ENCODE measurements around the gene SLC27A5.
A peak's percentile ranks its signal among the peaks of the same experiment; 100 is the strongest.
"Not testable (repeated sequence)": the region's sequence is repeated elsewhere in the genome, so short reads cannot be mapped to it uniquely, and the experiment has no call there.

The SLC27A5 gene

DNA sequence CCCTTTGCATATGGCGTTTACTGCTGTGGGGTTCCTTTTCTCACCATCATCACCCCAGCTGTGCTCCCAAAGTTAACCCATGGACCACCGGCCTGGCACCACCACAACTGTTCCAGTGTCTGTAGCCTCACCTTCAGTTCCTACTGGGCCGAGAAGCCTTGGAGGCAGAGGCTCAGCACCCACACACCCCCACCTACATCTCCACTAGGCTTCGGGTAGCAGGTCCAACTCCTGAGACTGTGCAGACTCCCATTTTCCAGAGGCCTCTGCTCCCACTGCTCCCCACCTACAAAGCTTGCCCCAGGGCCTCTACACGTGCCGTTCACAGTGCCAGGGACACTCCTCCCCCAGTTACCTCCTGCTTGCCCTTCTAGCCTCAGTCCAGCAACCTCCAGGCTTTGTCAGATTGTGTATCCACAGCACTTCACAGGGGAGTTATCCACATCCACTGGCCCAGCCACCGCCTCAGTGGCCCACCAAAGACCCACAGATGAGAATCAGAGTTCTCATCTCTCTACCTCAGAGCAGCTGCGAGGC lies 14.1 kb downstream of the SLC27A5 start:
- DNase-seq (ENCODE audit: low read depth) = no peak

DNA sequence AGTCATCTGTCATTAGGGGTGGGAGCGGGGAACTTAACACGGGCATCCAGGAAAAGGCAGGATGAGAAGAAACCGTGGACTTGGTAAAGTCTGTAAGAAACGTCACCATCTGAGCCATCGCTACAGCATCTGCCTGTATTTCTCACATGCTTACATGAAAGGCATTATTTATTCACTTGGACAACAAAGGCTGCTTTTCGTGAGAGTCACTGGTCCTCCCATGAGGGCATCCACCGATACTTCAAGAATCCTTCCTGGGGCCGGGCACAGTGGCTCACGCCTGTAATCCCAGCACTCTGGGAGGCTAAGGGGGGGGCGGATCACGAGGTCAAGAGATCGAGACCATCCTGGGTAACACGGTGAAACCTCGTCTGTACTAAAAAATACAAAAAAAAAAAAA lies 19.5 kb downstream of the SLC27A5 start:
- no peak for DNase-seq (ENCODE audit: low read depth)

DNA sequence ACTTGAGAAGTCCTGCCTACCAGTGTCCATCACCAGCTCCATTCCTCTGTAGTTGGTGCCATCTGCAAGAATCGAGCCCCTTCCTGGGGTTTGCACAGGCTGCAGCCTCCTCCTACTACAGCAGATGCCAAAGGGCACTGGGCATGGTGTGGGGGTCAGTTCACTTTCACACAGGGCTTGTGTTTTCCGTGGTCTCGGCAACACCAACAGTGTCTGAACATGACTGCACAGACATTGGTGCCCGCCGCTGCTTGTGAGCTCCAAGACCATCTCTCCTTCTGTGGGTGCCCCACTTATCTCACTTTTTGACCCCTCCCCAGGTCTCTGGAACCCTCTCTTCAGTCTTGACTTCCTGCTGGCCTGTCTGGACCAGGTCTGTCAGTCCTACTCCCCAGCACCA lies 20.4 kb downstream of the SLC27A5 start:
- no peak for DNase-seq (ENCODE audit: low read depth)

DNA sequence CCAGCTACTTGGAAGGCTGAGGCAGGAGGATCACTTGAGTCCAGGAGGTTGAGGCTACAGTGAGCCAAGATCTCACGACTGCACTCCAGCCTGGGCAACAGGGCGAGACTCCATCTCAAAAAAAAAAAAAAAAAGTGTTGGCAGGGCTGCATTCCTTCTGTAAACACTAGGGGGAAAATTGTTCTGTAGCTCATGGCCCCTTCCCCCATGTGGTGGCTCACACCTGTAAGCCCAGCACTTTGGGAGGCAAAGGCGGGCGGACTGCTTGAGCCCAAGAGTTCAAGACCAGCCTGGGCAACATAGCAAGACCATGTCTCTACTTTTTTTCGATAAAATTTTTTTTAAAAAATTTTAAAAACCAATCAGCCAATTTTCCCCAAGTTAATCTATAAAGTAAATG lies 27.4 kb downstream of the SLC27A5 start:
- not testable (repeated sequence) for DNase-seq (ENCODE audit: low read depth)

DNA sequence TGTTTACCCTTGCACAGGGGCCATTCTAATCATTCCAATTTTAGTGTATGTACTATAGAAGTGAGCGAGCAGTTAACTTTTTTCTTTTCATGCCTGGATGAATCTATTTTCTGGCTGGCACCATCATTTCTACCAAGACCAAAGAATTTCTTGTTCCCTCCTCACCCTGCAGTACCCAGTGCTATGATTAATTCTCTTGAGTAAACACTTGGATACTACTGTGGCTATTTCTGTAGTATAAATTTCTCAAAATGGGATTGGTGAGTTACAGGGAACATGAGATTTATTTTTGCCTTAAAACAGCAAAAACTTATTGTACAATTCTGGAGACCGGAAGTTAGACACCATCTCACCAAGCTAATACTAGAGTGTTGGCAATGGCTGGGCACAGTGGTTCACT lies 28.0 kb downstream of the SLC27A5 start:
- DNase-seq (ENCODE audit: low read depth) = no peak

DNA sequence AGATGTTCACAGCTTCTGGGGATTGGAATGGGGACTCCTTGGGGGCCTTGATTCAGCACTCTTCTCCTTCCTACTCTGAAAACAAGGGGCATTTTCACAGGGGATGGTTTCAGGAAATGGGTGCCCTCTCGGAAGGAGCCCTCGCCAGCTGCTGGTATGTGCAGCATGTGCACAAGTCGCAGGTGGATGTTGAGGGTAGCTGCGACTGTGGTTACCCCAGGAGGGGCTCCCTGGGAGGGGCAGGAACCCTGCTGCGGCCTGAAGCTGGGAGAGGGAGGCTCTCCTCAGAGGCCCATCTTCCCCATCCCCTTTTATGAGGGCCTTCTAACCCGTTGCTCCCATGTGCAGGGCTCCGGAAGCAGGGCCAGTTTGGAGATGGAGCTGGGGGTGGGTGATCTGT lies 29.4 kb downstream of the SLC27A5 start:
- DNase-seq (ENCODE audit: low read depth) = no peak

DNA sequence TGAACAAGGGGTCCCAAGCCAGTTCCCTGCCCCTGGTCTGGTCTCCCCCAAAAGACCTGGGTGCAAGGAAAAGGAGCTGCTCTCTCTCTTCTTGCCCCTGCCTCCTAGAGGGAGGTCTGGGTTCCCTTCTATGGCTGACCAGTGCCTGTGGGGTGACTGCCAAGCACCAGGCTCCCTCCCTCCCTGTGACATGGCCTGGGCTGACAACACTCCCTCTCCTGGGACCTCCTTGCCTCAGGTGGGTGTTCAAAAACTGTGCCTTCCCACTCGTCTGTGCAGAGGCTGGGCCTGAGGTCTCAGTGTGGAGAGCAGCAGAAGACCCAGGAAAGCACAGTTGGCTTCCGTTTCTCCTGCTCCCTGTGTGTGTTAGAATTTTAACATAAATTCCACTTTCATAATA lies 31.0 kb downstream of the SLC27A5 start:
- no peak for DNase-seq (ENCODE audit: low read depth)

DNA sequence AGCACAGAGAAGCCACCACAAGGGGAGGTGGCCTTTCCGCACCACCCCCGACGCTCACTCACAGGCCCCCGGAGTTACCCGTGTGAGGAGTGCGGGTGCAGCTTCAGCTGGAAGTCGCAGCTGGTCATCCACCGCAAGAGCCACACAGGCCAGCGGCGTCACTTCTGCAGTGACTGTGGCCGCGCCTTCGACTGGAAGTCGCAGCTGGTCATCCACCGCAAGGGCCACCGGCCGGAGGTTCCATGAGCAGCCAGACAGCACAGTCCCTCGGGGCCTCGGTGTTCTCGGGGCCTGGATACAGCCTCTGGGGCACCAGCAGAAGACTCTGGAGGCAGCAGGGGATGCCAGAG lies 31.3 kb downstream of the SLC27A5 start:
- DNase-seq (ENCODE audit: low read depth) = no peak

DNA sequence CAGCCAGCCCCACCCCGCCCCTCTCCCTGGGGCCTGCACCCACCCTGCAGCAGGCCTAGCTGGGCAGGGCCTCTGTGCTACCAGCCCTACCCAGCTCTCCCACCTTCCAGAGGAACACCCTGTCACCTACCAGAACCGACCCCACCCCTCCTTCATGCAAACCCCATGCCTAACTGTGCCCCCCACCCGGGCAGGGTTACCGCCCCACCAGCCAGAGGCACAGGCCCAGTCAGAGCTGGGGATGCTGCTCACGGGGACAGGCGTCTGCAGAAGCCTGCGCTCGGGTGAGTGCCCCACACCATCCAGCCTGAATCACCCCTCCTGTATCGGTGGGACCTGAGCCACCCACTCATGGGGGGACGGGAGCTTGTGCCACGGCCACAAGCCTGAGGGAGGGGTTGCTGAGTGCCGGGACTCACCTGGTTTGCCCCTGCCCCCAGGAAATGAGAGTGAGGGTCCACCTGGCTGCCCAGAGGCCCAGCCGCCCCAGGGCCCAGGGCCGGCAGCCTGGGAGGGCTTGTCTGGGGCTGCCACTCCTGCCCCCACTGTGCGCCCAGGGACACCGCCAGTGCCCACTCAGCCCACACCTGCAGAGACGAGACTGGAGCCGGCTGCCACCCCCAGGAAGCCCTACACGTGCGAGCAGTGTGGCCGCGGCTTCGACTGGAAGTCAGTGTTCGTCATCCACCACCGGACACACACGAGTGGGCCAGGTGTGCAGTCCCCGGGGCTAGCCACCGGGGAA lies 31.9 kb downstream of the SLC27A5 start:
- no peak for DNase-seq (ENCODE audit: low read depth)

DNA sequence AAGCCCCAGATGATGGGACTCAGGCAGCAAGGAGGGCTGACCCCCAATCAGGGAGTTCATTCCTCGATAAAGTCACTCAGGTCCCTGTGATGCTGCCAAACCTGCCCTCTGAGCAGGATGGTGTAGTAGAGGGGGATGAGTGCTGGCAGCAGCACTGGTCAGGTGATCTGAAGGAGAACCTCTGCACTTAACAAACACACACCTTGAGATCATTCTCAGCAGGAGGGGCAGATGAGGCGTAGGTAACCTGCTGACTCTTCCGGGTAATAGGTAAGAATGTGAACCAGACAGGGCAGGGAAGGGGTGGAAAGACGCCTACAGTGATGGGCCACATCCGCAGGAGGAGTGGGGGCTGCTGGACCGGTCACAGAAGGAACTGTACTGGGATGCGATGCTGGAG lies 32.5 kb downstream of the SLC27A5 start:
- DNase-seq (ENCODE audit: low read depth) = no peak

DNA sequence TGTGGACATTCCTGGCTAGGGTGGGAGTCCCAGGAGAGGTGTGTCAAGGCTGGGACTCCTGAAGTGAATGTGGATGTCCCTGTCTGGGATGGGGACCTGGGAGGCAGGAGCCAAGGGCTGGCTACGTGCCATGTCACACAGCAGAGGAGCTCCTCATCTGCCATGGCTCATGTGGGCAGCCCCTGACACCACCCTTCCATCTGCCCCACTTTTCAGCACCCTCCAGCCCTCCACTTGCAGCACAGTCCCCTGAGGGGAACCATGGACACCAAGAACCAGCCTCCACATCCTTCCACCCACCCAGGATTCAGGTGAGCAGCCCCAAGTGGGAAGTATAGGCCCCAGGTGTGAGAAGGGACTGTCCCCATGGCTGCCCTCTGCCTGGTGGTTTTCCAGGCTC lies 33.9 kb downstream of the SLC27A5 start:
- DNase-seq (ENCODE audit: low read depth) = no peak

DNA sequence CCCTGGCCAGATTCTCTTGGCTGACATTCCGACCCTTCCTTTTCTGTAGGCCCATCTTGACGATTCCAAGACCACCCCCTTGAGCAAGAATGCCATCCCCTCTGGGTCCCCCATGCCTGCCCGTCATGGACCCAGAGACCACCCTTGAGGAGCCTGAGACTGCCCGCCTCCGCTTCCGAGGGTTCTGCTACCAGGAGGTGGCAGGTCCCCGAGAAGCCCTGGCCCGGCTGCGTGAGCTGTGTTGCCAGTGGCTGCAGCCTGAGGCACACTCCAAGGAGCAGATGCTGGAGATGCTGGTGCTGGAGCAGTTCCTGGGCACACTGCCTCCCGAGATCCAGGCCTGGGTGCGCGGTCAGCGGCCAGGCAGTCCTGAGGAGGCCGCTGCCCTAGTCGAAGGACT lies 34.7 kb downstream of the SLC27A5 start:
- DNase-seq (ENCODE audit: low read depth) = no peak

DNA sequence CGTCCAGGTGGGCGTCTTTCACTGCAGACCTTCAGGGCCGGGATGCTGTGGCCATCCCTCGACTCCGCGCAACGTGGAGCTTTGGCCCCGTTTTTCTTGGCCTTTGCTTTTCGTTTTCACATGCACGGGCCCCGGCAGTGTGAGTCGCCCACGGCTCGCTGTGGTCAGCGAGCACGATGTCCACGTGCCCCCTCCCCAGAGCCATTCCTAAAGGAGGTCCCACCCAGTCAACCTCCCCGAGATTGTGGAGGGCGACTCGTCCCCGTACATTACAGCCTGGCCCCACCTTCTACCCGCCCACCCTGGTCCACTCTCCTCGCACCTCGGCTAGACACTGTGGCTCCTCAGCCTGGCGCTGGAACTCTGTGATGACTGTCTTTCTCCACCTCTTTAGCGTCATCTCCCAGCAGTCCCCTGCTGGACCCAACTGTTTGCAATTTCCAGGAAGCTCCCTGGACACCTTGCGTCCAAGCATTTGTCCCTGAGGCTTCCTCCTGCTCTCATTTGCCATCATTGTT lies 35.2 kb downstream of the SLC27A5 start:
- no peak for DNase-seq (ENCODE audit: low read depth)

DNA sequence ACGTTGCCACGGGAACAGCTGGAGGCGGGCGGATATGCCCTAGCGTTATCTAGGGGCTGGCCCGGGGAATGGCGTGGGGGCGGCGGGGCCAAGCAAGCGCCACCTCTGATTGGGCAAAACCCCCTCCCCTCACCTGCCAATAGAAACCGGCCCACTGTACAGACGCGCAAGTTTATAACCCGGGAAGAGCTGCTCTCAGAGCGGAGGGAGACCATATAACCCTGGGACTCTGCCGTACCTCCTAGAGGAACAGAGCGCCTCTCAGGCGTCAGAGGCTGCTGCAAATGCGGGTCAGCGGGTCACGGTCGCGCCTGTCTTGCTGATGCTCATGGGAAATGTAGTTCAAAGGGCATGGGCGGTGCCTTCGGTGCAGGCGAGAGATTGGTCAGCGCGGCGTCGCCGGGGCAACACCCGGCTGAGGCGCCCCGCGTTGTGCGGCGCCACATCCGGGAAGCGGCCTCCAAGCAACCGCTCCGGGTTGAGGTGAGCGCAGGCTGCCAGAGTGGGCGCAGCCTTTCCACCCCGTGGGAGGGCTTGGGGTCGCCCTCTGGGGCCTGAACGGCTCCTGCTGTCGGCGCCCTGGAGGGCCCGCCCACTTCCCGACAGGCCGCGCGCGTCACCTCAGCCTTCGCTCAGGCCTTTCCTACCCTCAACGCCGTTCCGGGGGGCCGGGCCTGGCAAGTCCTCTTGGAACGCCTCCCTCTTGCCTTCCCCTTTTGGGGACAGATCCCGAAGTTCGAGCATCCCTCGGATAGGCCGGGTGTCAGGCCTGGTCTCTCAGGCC lies 35.9 kb downstream of the SLC27A5 start, which contains the start of gene ZNF446:
ZNF446 (plus strand) TSS at position 639 of the 784 bp plus-strand sequence. CDS start 867 bp downstream, outside the sequence.
- peak; percentile 79 for DNase-seq (ENCODE audit: low read depth)

DNA sequence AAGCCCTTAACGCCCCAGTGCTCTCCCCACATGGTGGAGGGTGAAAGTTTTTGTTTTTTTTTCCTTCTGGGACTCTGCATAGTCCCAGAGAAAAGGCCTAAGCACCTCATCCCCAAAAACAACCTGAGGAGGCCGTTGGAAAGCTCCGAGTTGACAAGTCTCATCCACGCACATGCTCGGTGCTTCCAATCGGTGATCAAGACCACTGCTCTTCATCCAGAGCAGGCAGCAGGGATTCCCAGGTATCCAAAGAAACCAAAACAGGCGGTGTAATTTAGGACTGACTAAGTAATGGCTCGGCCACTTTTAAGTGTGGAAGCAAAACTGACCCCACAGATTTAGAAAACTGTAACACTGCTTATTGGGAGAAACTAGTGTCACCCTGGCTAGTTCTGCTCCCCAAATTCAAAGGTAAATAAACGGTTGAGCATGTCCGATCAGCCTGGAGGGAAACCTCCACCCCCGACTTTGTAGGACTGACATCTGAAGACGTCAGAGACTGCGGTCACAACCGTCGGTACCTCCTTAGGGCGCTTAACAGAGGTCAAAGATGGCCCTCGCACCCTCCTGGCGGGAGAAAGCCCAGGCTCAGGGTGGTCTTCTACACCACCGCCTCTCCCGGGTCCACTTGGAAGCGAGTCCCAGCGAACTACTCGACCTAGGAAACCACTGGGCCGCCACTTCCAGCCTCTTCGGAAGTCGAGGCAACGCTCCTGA lies 36.6 kb downstream of the SLC27A5 start:
- no peak for DNase-seq (ENCODE audit: low read depth)

DNA sequence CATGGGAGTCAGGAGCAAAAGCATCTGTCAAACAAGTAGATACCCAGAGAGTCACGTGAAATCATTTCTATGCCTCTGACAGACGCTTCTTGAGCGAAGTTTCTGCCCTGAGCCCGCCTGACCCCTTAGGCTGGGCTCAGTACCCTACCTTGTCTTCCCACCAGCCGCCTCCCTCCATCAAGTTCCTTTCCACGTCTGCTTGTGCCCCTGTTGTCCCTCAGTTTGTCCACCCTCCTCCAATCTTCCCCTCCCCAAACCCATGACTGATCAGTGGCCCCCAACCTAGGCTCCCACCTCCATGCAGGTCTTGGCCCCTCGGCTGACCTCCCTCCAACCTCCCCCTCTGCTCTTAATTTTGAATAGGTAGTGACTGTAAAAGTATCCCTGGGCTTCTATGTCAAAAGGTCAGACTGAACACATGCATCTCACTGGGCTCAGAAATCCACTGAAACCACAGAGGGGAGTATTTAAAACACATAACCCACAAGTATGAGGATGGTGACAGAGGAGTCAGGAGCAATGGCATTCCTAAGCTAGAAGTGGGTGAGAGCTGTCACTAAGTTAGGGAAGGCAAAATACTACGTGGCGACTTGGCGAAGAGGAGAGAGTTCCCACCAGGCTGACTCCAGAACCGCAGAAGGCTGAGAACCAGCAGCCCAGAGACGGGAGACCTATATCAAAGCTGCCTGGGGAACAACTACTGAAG lies 37.3 kb downstream of the SLC27A5 start:
- DNase-seq (ENCODE audit: low read depth) = no peak

DNA sequence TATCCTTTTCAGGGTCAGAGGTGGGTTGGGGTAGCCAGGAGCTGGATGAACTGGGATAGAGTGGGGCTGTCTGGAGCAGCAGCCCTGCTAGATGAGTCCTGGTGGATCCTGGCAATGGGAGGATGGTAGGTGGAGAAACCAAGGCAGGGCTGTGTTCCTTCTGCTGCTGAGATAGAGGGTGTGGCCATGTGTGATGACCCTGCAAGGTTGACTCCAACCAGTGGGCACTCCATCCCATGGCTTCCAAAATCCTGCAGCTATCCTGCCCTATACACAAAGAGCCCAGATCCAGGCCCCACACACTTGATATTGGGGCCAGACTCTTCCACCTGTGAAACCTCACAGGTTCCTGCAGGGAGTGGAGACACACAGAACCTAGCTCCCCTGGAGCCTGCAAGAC lies 38.0 kb downstream of the SLC27A5 start:
- no peak for DNase-seq (ENCODE audit: low read depth)

DNA sequence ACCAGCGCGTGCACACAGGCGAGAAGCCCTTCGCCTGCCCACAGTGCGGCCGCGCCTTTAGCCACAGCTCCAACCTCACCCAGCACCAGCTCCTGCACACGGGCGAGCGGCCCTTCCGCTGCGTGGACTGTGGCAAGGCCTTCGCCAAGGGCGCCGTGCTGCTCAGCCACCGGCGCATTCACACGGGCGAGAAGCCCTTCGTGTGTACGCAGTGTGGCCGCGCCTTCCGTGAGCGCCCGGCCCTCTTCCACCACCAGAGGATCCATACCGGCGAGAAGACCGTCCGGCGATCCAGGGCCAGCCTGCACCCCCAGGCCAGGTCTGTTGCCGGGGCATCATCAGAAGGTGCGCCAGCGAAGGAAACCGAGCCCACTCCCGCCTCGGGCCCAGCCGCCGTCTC lies 40.1 kb downstream of the SLC27A5 start:
- no peak for DNase-seq (ENCODE audit: low read depth)

DNA sequence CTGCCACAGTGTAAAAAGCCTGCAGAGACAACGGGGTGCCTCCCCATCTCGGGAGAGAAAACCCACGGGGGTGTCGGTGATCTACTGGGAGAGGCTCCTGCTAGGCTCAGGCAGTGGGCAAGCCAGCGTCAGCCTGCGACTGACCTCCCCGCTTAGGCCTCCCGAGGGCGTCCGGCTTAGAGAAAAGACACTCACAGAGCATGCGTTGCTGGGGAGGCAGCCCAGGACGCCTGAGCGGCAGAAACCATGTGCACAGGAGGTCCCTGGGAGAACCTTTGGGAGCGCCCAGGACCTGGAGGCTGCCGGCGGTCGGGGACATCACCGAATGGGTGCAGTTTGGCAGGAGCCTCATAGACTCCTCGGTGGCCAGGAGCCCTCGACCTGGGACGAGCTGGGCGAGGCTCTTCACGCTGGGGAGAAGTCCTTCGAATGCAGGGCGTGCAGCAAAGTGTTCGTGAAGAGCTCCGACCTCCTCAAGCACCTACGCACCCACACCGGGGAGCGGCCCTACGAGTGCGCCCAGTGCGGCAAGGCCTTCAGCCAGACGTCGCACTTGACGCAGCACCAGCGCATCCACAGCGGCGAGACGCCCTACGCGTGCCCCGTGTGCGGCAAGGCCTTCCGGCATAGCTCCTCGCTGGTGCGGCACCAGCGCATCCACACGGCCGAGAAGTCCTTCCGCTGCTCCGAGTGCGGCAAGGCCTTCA lies 40.8 kb downstream of the SLC27A5 start:
- DNase-seq (ENCODE audit: low read depth) = not testable (repeated sequence)

DNA sequence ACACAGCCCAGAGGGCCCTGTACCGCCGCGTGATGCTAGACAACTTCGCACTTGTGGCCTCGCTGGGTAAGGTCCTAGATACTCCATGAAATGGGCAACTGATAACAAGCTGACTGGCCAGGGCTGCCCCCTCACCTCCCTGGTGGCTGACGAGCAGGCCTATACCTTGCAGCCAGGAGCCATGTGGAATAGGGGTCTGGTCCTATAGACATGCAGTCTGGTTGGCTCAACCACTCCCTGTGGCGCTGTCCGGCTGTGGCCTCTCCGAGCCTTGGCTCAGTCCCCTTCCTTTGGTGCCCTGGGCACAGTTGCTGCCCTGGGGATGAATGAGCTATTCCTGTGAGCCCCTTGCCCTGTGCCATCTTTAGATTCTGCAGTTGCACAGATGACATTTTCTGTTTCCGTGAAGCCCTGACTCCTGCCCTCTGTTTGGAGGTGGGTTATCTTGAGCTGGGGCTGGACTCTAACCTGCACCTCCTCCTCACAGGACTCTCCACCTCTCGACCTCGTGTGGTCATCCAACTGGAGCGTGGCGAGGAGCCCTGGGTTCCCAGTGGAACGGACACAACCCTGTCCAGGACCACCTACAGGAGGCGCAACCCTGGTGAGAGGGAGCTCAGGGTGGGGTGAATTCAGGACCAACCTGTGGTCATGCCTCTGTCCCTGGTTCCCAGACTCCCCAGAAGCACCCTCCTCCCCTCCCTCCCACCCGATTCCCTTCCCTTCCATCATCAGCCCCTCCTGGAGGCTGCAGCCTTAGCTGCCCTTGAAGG lies 42.4 kb downstream of the SLC27A5 start:
- DNase-seq (ENCODE audit: low read depth) = no peak
